OCI-LY7 (cell line): ENCODE data around the gene BICDL2. TPM values are rescaled to one million over a fixed set of nuclear protein-coding genes. Genes with fewer than 3 reads are reported as not detected.

Experiments used
- BruUV-seq: library from RNA; stranded (reverse); fragments of 400-500 nt; replicated peaks from 2 replicates; lab custom pipeline; 2021; lab: Mats Ljungman, UMichigan
- CTCF ChIA-PET: fragments of 300-600 bp; sonication (Branson Sonifier 250); formaldehyde crosslinking; loops from one replicate; lab custom pipeline; 2022; ENCODE audit warnings: antibody characterized with exemption; ENCODE audit not compliant: unreplicated experiment; lab: Charles Lee
- POLR2A ChIA-PET: fragments of 300-600 bp; sonication (Branson Sonifier 250); formaldehyde crosslinking; loops from one replicate; lab custom pipeline; 2022; ENCODE audit warnings: antibody characterized with exemption; lab: Charles Lee
- DNase-seq: peaks from one replicate; pipeline ENCODE4 v3.0.0-alpha.2; 2015; ENCODE audit warnings: low spot score
- H2AFZ ChIP-seq: fragments of 200-600 bp; sonication (generic), shearing (Covaris generic); 2 replicates; pipeline ENCODE4 v1.6.1; 2014; ENCODE audit warnings: mild to moderate bottlenecking, antibody characterized with exemption, low read length, moderate library complexity
- H3K27ac ChIP-seq: fragments of 200-600 bp; sonication (generic); 2 replicates; pipeline ENCODE4 v1.5.1; 2014; ENCODE audit warnings: mixed run types, low read depth, mild to moderate bottlenecking, moderate library complexity, low read length, inconsistent platforms; ENCODE audit not compliant: poor library complexity, severe bottlenecking
- H3K36me3 ChIP-seq: fragments of 200-600 bp; sonication (generic); 2 replicates; pipeline ENCODE4 v1.6.1; 2014; ENCODE audit warnings: mild to moderate bottlenecking, antibody characterized with exemption, low read length, moderate library complexity, mixed read lengths; ENCODE audit not compliant: insufficient read depth
- H3K4me1 ChIP-seq: fragments of 200-600 bp; sonication (generic); 2 replicates; pipeline ENCODE4 v1.5.1; 2014; ENCODE audit warnings: mild to moderate bottlenecking, low read length; ENCODE audit not compliant: insufficient read depth, poor library complexity, severe bottlenecking
- H3K4me2 ChIP-seq: fragments of 200-600 bp; sonication (generic); 2 replicates; pipeline ENCODE4 v1.6.1; 2014; ENCODE audit warnings: mild to moderate bottlenecking, low read length
- H3K4me3 ChIP-seq: fragments of 200-600 bp; sonication (generic); 2 replicates; pipeline ENCODE4 v1.5.1; 2014; ENCODE audit warnings: mild to moderate bottlenecking, low read depth, low read length; ENCODE audit not compliant: poor library complexity, severe bottlenecking
- H3K79me2 ChIP-seq: fragments of 200-600 bp; sonication (generic); 2 replicates; pipeline ENCODE4 v1.6.1; 2016; ENCODE audit warnings: low read depth, mild to moderate bottlenecking, low read length, moderate library complexity, mixed read lengths; ENCODE audit not compliant: insufficient read depth
- H3K9me2 ChIP-seq: fragments of 200-600 bp; sonication (generic); 2 replicates; pipeline ENCODE4 v1.6.1; 2016; ENCODE audit warnings: mild to moderate bottlenecking, low read length, mixed read lengths; ENCODE audit not compliant: insufficient read depth
- H3K9me3 ChIP-seq: fragments of 200-600 bp; sonication (generic); 2 replicates; pipeline ENCODE4 v1.6.1; 2014; ENCODE audit warnings: mild to moderate bottlenecking, mixed run types, low read length, mixed read lengths
- H4K20me1 ChIP-seq: fragments of 200-600 bp; sonication (generic); 2 replicates; pipeline ENCODE4 v1.6.1; 2014; ENCODE audit warnings: mild to moderate bottlenecking, antibody characterized with exemption, low read length, moderate library complexity, mixed read lengths; ENCODE audit not compliant: insufficient read depth
- CTCF ChIP-seq: fragments of 200-600 bp; sonication (generic); conservative IDR thresholded peaks from 2 replicates; pipeline ENCODE4 v1.5.1; 2014; ENCODE audit warnings: mild to moderate bottlenecking, antibody characterized with exemption, low read length, moderate library complexity, mixed read lengths
- EZH2phosphoT487 ChIP-seq: fragments of 200-600 bp; sonication (generic); IDR thresholded peaks from 2 replicates; pipeline ENCODE4 v1.6.1; 2018; ENCODE audit warnings: low read depth, borderline replicate concordance, mild to moderate bottlenecking, mixed run types, antibody characterized with exemption, low read length, moderate library complexity, mixed read lengths
- intact Hi-C: fragments of 100-400 bp; cut with micrococcal nuclease; formaldehyde crosslinking; loops from one replicate; pipeline ENCODE4 v1.10.0; 2022; ENCODE audit not compliant: unreplicated experiment
- total RNA-seq, 2 experiments: library from RNA; depleted of rRNA in 1 of 2; stranded (reverse); fragments of >200 nt in 1 of 2; shearing (Covaris generic) in 1 of 2; gene quantifications; 2 replicates each; pipeline ENCODE4 v1.2.3, GENCODE V29; 2014 to 2022

BICDL2 gene
- total RNA-seq, 2 experiments from 2014 or later, result not detected

GRCh38 chr16:3028716-3029319 lies 7.9 kb downstream of the BICDL2 start:
- no peaks in the 10 kb centered on the region for H3K9me2 ChIP-seq
- BruUV-seq, result no TSS peak
- intact Hi-C loops, result loop anchor here (1.0 kb wide), 1 partner anchor 26 kb away; no protein-coding TSS in a partner anchor
- no peaks in the 10 kb centered on the region for H3K79me2 ChIP-seq
- H3K4me2 ChIP-seq, result no peak overlapping the region; the same call in 1 of the 2 replicates
- H4K20me1 ChIP-seq, result no peaks in the 10 kb centered on the region; the same call in 1 of the 2 replicates
- peaks cover 10% of the 10 kb centered on the region for H3K4me1 ChIP-seq
- ChIA-PET POLR2A (interaction anchor here (0.6 to 1.2 kb wide), 4 partner anchors 10 to 157 kb away, joined by 3 to 4 read pairs (median 4); no protein-coding TSS in a partner anchor), CTCF (interaction anchor here (0.6 to 1.6 kb wide), 7 partner anchors 9 to 1067 kb away, joined by 3 to 12 read pairs (median 5); no protein-coding TSS in a partner anchor)
- peaks cover 16% of the 10 kb centered on the region for H3K36me3 ChIP-seq
- no peak overlapping the region for H3K4me3 ChIP-seq
- H2AFZ ChIP-seq, result no peak overlapping the region
- no peak overlapping the region for H3K27ac ChIP-seq
- no peak for TF ChIP-seq CTCF
- TF ChIP-seq EZH2phosphoT487, result no peak
- no peaks in the 10 kb centered on the region for H3K9me3 ChIP-seq
- no peak for DNase-seq

GRCh38 chr16:3027983-3028715 lies 8.6 kb downstream of the BICDL2 start:
- H3K4me2 ChIP-seq, result peak overlapping the region; percentile 38; the same call in 1 of the 2 replicates
- no peaks in the 10 kb centered on the region for H3K9me3 ChIP-seq
- no peak overlapping the region for H3K4me3 ChIP-seq
- H3K27ac ChIP-seq, result no peak overlapping the region
- no peak overlapping the region for H2AFZ ChIP-seq
- H3K36me3 ChIP-seq, result peaks cover 16% of the 10 kb centered on the region
- no peaks in the 10 kb centered on the region for H3K9me2 ChIP-seq
- intact Hi-C loops, result loop anchor here (1.0 kb wide), 1 partner anchor 25 kb away; no protein-coding TSS in a partner anchor
- TF ChIP-seq EZH2phosphoT487 (no peak), CTCF (peak; percentile 76)
- DNase-seq, result peak; percentile 90
- ChIA-PET POLR2A (interaction anchor here (0.6 to 1.2 kb wide), 5 partner anchors 9 to 156 kb away, joined by 3 to 4 read pairs (median 4); no protein-coding TSS in a partner anchor), CTCF (interaction anchor here (0.6 to 1.6 kb wide), 7 partner anchors 10 to 276 kb away, joined by 4 to 12 read pairs (median 5); partner anchors contain the start of gene SRRM2)
- peaks cover 14% of the 10 kb centered on the region for H3K4me1 ChIP-seq
- no peaks in the 10 kb centered on the region for H3K79me2 ChIP-seq
- no peaks in the 10 kb centered on the region; the same call in 1 of the 2 replicates for H4K20me1 ChIP-seq
- no TSS peak for BruUV-seq
